GM12874 (cell line): ENCODE data around the gene IL17RA.

Experiments used
- TF ChIP-seq, protein P1 (sequence below): IDR thresholded peaks from 2 replicates; pipeline ENCODE4 v1.5.1; 2011; ENCODE audit warnings: low read depth, mild to moderate bottlenecking, control low read depth, low read length, moderate library complexity; ENCODE audit not compliant: insufficient read depth

Gene IL17RA

DNA sequence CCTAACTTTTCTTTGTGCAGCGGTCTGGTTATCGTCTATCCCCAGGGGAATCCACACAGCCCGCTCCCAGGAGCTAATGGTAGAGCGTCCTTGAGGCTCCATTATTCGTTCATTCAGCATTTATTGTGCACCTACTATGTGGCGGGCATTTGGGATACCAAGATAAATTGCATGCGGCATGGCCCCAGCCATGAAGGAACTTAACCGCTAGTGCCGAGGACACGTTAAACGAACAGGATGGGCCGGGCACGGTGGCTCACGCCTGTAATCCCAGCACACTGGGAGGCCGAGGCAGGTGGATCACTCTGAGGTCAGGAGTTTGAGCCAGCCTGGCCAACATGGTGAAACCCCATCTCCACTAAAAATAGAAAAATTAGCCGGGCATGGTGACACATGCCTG, 25.2 kb downstream of the IL17RA start:
- TF ChIP-seq, protein P1, sequence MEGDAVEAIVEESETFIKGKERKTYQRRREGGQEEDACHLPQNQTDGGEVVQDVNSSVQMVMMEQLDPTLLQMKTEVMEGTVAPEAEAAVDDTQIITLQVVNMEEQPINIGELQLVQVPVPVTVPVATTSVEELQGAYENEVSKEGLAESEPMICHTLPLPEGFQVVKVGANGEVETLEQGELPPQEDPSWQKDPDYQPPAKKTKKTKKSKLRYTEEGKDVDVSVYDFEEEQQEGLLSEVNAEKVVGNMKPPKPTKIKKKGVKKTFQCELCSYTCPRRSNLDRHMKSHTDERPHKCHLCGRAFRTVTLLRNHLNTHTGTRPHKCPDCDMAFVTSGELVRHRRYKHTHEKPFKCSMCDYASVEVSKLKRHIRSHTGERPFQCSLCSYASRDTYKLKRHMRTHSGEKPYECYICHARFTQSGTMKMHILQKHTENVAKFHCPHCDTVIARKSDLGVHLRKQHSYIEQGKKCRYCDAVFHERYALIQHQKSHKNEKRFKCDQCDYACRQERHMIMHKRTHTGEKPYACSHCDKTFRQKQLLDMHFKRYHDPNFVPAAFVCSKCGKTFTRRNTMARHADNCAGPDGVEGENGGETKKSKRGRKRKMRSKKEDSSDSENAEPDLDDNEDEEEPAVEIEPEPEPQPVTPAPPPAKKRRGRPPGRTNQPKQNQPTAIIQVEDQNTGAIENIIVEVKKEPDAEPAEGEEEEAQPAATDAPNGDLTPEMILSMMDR, result no peak

DNA sequence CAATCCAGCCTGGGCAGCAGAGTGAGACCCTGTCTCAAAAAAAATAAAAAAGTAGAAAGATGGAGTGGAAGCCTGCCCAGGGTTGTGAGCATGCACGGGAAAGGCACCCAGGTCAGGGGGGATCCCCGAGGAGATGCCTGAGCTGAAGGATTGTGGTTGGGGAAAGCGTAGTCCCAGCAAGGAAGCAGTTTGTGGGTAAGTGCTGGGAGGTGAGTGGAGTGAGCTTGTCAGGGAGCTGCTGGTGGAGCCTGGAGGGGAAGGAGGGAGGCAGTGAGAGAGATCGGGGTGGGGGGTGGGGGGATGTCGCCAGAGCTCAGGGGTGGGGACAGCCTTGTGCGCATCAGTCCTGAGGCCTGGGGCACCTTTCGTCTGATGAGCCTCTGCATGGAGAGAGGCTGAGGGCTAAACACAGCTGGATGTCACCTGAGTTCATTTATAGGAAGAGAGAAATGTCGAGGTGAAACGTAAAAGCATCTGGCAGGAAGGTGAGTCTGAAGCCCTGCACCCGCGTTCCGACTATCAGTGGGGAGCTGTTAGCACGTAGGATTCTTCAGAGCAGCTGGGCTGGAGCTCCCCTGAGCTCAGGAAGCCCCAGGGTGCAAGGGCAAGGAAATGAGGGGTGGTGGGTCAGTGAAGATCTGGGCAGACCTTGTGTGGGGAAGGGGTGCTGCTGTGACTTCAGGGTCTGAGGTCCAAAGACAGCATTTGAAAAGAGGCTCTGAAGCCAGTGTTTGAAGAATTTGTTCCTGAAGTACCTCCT, 26.2 kb downstream of the IL17RA start:
- TF ChIP-seq, protein P1, result no peak

DNA sequence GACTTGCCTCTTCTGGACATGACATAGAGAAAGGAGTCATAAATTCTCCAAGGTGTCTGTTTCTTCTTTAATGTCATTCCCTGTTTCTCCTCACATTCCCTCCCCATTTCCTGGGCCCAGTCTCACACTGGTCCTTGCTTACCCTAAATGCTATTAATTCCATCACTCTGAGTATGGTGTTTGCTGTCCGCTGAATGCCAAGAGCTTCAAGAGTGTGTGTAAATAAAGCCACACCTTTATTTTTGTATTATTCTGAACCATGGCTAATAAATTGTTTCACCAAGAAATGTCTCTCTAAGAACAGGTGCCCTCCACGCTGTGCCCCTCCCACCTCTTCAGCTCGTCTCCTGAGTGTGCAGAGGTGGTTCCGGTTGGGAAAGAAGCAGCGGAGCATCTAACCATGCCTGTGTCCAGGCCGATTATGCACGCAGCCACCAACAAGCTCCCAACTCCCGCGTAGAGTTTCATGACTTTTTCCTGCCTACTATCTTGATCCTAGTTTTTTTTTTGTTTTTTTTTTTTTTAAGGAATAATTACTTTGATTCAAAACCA, 27.8 kb downstream of the IL17RA start:
- TF ChIP-seq, protein P1, result no peak

DNA sequence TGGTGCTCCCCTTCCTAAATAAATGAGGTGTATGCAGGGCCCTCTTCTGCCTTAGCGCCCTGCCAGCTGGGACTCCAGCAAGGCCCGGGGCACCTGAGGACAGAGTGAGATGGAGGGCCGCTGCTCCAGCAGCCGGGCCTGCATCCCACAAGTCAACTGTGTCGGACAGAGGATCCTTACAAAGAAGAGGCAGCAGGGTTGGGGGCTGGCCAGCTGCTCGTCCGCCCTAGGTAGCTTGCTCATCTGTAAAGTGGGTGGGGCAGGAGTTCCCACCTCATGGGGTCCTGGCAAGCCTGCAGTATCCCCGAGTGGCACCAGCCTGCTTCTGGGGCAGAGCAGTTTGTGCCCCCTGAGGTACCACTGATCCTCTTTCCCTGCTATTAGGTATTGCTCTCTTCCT, 28.8 kb downstream of the IL17RA start:
- TF ChIP-seq, protein P1, result no peak

DNA sequence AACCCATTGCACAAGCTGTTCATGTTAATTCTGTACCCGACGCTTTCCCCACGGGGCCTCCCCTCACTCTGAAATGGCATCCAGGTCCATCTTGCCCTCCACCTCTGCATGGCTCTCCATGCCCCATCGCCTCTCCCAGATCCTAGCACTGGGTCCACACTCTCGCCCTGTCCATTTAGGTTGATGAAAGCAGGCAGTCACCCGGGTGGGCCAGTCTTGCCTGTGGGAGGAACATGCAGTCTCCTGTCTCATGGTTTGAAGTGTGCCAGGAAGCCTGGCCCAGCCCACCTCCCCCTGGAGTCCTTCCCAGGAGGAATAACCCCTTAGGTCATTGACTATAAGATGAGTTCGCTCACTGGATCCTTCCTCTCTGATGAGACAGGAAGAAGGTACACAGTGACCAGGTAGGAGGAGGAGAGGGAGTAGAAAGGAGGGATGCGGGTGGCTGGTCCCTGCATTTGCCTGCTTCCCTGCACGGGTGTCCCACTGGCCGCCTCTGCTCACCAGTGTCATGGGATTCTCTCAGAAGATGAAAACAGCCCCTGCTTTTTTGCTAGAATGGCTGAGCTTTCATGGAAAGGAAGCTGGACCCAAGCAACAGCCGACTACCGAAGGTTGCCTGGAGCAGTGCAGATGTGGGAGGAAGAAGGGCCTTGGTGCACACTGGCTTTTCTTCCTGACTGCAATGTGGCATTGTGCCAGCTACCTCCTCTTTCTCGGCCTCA, 29.5 kb downstream of the IL17RA start:
- TF ChIP-seq, protein P1, result no peak

DNA sequence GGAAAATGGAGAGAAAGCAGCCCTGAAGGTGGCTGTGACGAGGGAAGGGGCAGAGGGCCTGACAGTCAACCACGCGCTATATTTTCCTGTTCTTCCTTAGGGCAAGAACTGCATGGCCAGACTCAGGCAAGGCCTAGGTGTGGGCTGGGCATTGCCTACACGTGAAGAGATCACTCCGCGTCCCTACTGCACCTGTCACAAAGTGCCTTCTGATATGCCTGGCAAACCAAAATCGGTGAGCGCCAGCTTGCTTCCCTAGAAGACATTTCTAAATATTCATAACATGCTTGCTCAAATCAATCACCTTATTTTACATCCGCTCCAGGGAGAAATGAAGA, 30.1 kb downstream of the IL17RA start:
- TF ChIP-seq, protein P1, result no peak

DNA sequence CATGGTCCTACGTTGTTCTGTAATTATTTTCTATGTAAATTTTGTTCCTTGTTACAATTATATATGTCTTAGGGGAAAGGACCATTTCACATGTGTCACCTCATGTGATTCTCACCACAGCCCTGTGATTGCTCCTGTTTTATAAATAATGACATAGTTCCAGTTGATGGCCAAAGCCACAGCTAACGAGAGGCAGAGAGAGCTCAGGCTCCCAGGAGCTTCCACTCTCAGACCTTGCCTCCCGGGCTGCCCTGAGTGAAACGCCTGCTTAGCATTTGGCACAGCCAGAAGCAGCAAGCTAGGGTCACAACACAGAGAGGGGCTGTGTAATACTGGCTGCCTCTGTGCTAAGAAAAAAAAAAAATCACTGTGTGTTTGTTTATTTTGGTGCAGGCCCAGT, 30.4 kb downstream of the IL17RA start:
- TF ChIP-seq, protein P1, result no peak
